Upper lobe of left lung (tissue), 4 donors: Measurements from ENCODE around the gene MYLIP.

ENCODE experiments used
- POLR2A ChIP-seq, 4 donors: fragments of 450-650 bp; IDR thresholded peaks; one replicate each; pipeline ENCODE4 v1.5.1; 2016 to 2017; ENCODE audit warnings: antibody characterized with exemption in 4 of 4, mild to moderate bottlenecking in 2 of 4
- TF ChIP-seq, protein P1 (sequence below), 6 experiments: fragments of 450-650 bp in 4 of 6; fragments of 200-600 bp in 2 of 6; sonication (generic) in 2 of 6; IDR thresholded peaks; one replicate each; pipeline ENCODE4 v1.5.1; 2016 to 2019; ENCODE audit warnings: antibody characterized with exemption in 6 of 6

DNA sequence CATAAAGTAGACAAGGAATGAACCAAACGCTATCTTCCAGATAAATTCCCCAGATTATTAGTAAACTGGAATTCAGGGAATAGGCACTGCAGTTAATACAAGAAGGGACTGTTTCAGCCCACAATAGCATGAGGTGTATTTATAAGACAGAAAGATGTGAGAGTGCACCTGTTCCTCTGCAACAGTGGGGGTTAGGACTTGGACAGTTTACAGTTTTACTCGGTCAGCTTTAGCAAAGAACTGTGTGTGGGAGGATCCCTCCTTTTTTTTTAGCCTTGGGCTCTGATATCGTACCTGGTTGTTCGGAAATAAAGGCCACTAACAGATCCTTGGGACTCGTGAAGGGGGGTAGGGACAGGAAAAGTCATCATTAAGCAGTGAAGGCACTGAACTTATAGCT lies 2.0 kb upstream of the MYLIP start:
- TF ChIP-seq POLR2A (IDR thresholded peaks at IDR 0.05), result no peak
- TF ChIP-seq, protein P1, sequence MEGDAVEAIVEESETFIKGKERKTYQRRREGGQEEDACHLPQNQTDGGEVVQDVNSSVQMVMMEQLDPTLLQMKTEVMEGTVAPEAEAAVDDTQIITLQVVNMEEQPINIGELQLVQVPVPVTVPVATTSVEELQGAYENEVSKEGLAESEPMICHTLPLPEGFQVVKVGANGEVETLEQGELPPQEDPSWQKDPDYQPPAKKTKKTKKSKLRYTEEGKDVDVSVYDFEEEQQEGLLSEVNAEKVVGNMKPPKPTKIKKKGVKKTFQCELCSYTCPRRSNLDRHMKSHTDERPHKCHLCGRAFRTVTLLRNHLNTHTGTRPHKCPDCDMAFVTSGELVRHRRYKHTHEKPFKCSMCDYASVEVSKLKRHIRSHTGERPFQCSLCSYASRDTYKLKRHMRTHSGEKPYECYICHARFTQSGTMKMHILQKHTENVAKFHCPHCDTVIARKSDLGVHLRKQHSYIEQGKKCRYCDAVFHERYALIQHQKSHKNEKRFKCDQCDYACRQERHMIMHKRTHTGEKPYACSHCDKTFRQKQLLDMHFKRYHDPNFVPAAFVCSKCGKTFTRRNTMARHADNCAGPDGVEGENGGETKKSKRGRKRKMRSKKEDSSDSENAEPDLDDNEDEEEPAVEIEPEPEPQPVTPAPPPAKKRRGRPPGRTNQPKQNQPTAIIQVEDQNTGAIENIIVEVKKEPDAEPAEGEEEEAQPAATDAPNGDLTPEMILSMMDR (IDR thresholded peaks at IDR 0.05), result no peak
